HepG2 (cell line): ENCODE results near the gene PRR27. TPM values are rescaled to one million over a fixed set of nuclear protein-coding genes. Genes with fewer than 3 reads are reported as not detected.

Experiments
- ARID3A ChIP-seq: IDR thresholded peaks from 2 replicates; pipeline ENCODE4 v1.6.1; 2012; ENCODE audit warnings: low read depth, low read length, improper control_type of control experiment
- CREB1 ChIP-seq, 2 experiments: fragments of 450-650 bp in 1 of 2; IDR thresholded peaks; 2 replicates each; pipeline ENCODE4 v1.6.1; 2016 to 2017; ENCODE audit warnings: control low read depth in 1 of 2, mild to moderate bottlenecking in 1 of 2, missing compliant biosample characterization in 1 of 2, missing genetic modification characterization in 1 of 2
- CREM ChIP-seq, 2 experiments: sonication (generic) in 1 of 2; formaldehyde crosslinking in 1 of 2; IDR thresholded peaks; 2 replicates each; pipeline versions ENCODE4 v1.4.0 to v1.6.1; 2016 to 2020; ENCODE audit warnings: antibody characterized with exemption in 1 of 2, mild to moderate bottlenecking in 1 of 2, missing genetic modification reagents in 1 of 2
- EHMT2 ChIP-seq: fragments of 200-600 bp; sonication (generic); IDR thresholded peaks from 2 replicates; pipeline ENCODE4 v1.7.0; 2017; ENCODE audit warnings: antibody characterized with exemption, low read depth, low read length, borderline replicate concordance
- FOXA3 ChIP-seq: IDR thresholded peaks from 2 replicates; pipeline ENCODE4 v1.6.1; 2016; ENCODE audit warnings: missing genetic modification reagents, missing compliant biosample characterization
- GATAD2A ChIP-seq: IDR thresholded peaks from 2 replicates; pipeline ENCODE4 v1.6.1; 2016
- GPN1 ChIP-seq: sonication (generic); formaldehyde crosslinking; IDR thresholded peaks from 2 replicates; pipeline ENCODE4 v1.5.1; 2020; ENCODE audit warnings: missing genetic modification reagents, borderline replicate concordance
- HOMEZ ChIP-seq: IDR thresholded peaks from 2 replicates; pipeline ENCODE4 v1.6.1; 2016; ENCODE audit warnings: low read depth
- IRF2 ChIP-seq: IDR thresholded peaks from 2 replicates; pipeline ENCODE4 v1.6.1; 2018; ENCODE audit warnings: missing genetic modification reagents, missing compliant biosample characterization
- ISL2 ChIP-seq: sonication (generic); formaldehyde crosslinking; IDR thresholded peaks from 2 replicates; pipeline ENCODE4 v1.5.0; 2020; ENCODE audit warnings: missing genetic modification reagents
- LBX2 ChIP-seq: sonication (generic); formaldehyde crosslinking; IDR thresholded peaks from 2 replicates; pipeline ENCODE4 v1.5.0; 2020; ENCODE audit warnings: missing genetic modification reagents, mild to moderate bottlenecking, borderline replicate concordance
- MAFF ChIP-seq: IDR thresholded peaks from 2 replicates; pipeline ENCODE4 v1.6.1; 2011; ENCODE audit warnings: low read depth, low read length, improper control_type of control experiment
- PAWR ChIP-seq: sonication (generic); formaldehyde crosslinking; IDR thresholded peaks from 2 replicates; pipeline ENCODE4 v1.4.0; 2020; ENCODE audit warnings: missing genetic modification reagents, mild to moderate bottlenecking, borderline replicate concordance
- POGZ ChIP-seq: sonication (generic); formaldehyde crosslinking; IDR thresholded peaks from 2 replicates; pipeline ENCODE4 v1.4.0; 2020; ENCODE audit warnings: mild to moderate bottlenecking, missing genetic modification reagents
- RXRA ChIP-seq: sonication (generic); formaldehyde crosslinking; IDR thresholded peaks from 2 replicates; pipeline ENCODE4 v1.5.1; 2020; ENCODE audit warnings: missing genetic modification reagents
- RXRB ChIP-seq: IDR thresholded peaks from 2 replicates; pipeline ENCODE4 v1.6.1; 2016; ENCODE audit warnings: borderline replicate concordance, missing genetic modification reagents, missing compliant biosample characterization
- SAP130 ChIP-seq: IDR thresholded peaks from 2 replicates; pipeline ENCODE4 v1.6.1; 2016; ENCODE audit warnings: low read depth
- SNAPC2 ChIP-seq: sonication (generic); formaldehyde crosslinking; IDR thresholded peaks from 2 replicates; pipeline ENCODE4 v1.8.1; 2022; ENCODE audit warnings: mild to moderate bottlenecking, missing genetic modification reagents
- SOX6 ChIP-seq, 2 experiments: fragments of 450-650 bp in 1 of 2; sonication (generic) in 1 of 2; formaldehyde crosslinking in 1 of 2; IDR thresholded peaks; 2 replicates each; pipeline versions ENCODE4 v1.4.0 to v1.6.1; 2017 to 2020; ENCODE audit warnings: antibody characterized with exemption in 1 of 2, mild to moderate bottlenecking in 1 of 2, missing genetic modification reagents in 1 of 2
- ZEB1 ChIP-seq: IDR thresholded peaks from 2 replicates; pipeline ENCODE4 v1.6.1; 2012; ENCODE audit warnings: mild to moderate bottlenecking, low read depth, inconsistent platforms; ENCODE audit not compliant: insufficient replicate concordance
- ZNF331 ChIP-seq: sonication (generic); formaldehyde crosslinking; IDR thresholded peaks from 2 replicates; pipeline ENCODE4 v1.4.0; 2020; ENCODE audit warnings: missing genetic modification reagents
- ZNF362 ChIP-seq: sonication (generic); formaldehyde crosslinking; IDR thresholded peaks from 2 replicates; pipeline ENCODE4 v1.4.0; 2020; ENCODE audit warnings: missing genetic modification reagents, mild to moderate bottlenecking, borderline replicate concordance
- ZNF557 ChIP-seq: sonication (generic); formaldehyde crosslinking; IDR thresholded peaks from 2 replicates; pipeline ENCODE4 v1.4.0; 2020; ENCODE audit warnings: missing genetic modification reagents
- ZNF75D ChIP-seq: sonication (generic); formaldehyde crosslinking; IDR thresholded peaks from 2 replicates; pipeline ENCODE4 v1.8.1; 2023; ENCODE audit warnings: missing genetic modification reagents, mild to moderate bottlenecking, borderline replicate concordance
- polyA plus RNA-seq, 8 experiments: library from polyadenylated mRNA; depleted of rRNA in 3 of 8; stranded (reverse) in 7 of 8; unstranded in 1 of 8; fragments of >200 nt; fragmentation: Illumina TruSeq in 4 of 8; extraction: Trizol in 4 of 8; gene quantifications; 2 replicates each; pipeline versions ENCODE4 v1.2.1 to v1.2.3, GENCODE V29; 2011 to 2016; ENCODE audit warnings: low read depth in 4 of 8, missing spikeins in 1 of 8, mixed read lengths in 1 of 8; ENCODE audit not compliant: insufficient read depth in 1 of 8
- total RNA-seq, 5 experiments: library from RNA; depleted of rRNA; stranded (reverse); fragments of >200 nt; fragmentation: Illumina TruSeq; extraction: Trizol; gene quantifications; 2 replicates each; pipeline ENCODE4 v1.2.3, GENCODE V29; 2016; ENCODE audit warnings: low read depth in 1 of 5
- TF ChIP-seq, protein P1 (sequence below): sonication (generic); formaldehyde crosslinking; conservative IDR thresholded peaks from 2 replicates; pipeline ENCODE4 v1.8.0; 2022; ENCODE audit warnings: mild to moderate bottlenecking, moderate library complexity, missing genetic modification reagents

The PRR27 gene
- total and polyA plus RNA-seq, 2 of the 13 experiments (the other 11 are each of a cell fraction or from before 2014, with no cell fraction given) = not detected

- TF ChIP-seq FOXA3 (CRISPR knock-in tag) (peak; percentile 16; the same call in 1 of the 2 replicates), SOX6 (IDR thresholded peaks at IDR 0.05) (no peak), SOX6 (CRISPR knock-in tag; IDR thresholded peaks at IDR 0.05) (peak; percentile 65; the same call in 1 of the 2 replicates), MAFF (no peak), ARID3A (peak; percentile 58; the same call in 1 of the 2 replicates), SAP130 (0 out of 2 replicates have a peak, but pooled peaks have one; percentile 10), CREM (IDR thresholded peaks at IDR 0.05) (peak; percentile 66), CREM (CRISPR knock-in tag; IDR thresholded peaks at IDR 0.05) (no peak), RXRA (CRISPR knock-in tag) (no peak), POGZ (CRISPR knock-in tag) (peak; percentile 57), HOMEZ (CRISPR knock-in tag) (peak; percentile 82; the same call in 1 of the 2 replicates), ZNF362 (CRISPR knock-in tag) (peak; percentile 34; the same call in 1 of the 2 replicates), SNAPC2 (no peak), ZNF75D (CRISPR knock-in tag) (no peak), ISL2 (peak; percentile 93), IRF2 (no peak), ZNF557 (CRISPR knock-in tag) (no peak), ZNF331 (peak; percentile 26; the same call in 1 of the 2 replicates), RXRB (peak; percentile 9; the same call in 1 of the 2 replicates), CREB1 (IDR thresholded peaks at IDR 0.05) (no peak), CREB1 (CRISPR knock-in tag; IDR thresholded peaks at IDR 0.05) (0 out of 2 replicates have a peak, but pooled peaks have one; percentile 19), ZEB1 (no peak), PAWR (CRISPR knock-in tag) (no peak), LBX2 (no peak), GATAD2A (CRISPR knock-in tag) (peak; percentile 68), EHMT2 (no peak), GPN1 (CRISPR knock-in tag) (no peak)
- TF ChIP-seq, protein P1, sequence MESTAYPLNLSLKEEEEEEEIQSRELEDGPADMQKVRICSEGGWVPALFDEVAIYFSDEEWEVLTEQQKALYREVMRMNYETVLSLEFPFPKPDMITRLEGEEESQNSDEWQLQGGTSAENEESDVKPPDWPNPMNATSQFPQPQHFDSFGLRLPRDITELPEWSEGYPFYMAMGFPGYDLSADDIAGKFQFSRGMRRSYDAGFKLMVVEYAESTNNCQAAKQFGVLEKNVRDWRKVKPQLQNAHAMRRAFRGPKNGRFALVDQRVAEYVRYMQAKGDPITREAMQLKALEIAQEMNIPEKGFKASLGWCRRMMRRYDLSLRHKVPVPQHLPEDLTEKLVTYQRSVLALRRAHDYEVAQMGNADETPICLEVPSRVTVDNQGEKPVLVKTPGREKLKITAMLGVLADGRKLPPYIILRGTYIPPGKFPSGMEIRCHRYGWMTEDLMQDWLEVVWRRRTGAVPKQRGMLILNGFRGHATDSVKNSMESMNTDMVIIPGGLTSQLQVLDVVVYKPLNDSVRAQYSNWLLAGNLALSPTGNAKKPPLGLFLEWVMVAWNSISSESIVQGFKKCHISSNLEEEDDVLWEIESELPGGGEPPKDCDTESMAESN (CRISPR knock-in tag) = no peak
- TF ChIP-seq, all 625 proteins: peak for 36
Measured at GRCh38 chr4:70203601-70204000, 49.6 kb downstream of the PRR27 start (continued).
